DMS79 treated with DMSO at 0.1 percent for 48 hours (cell line): ENCODE results near the gene PRDM11.

Experiments
- DNase-seq: peaks from one replicate; lab custom pipeline; 2025; lab: John Stamatoyannopoulos, UW

Gene PRDM11

DNA sequence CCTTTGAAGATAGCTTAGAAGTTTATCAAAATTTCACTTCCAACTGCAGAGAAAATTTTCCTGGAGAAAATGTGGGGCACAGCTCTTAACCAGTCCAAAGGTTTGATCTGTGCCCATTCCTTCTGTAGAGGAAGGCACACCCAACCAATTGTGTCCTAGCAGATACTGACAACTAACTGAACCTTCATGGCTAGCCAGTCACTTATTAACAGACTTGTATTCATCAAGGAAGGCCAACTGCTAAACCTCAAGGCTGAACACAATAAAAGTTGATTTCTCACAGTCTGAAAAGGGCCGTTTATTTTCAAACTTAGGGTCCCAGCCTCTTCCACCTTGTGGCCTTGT, 120.2 kb downstream of the PRDM11 start:
- DNase-seq, result no peak

GRCh38 chr11:45267052-45267451, 120.6 kb downstream of the PRDM11 start:
- DNase-seq, result no peak

DNA sequence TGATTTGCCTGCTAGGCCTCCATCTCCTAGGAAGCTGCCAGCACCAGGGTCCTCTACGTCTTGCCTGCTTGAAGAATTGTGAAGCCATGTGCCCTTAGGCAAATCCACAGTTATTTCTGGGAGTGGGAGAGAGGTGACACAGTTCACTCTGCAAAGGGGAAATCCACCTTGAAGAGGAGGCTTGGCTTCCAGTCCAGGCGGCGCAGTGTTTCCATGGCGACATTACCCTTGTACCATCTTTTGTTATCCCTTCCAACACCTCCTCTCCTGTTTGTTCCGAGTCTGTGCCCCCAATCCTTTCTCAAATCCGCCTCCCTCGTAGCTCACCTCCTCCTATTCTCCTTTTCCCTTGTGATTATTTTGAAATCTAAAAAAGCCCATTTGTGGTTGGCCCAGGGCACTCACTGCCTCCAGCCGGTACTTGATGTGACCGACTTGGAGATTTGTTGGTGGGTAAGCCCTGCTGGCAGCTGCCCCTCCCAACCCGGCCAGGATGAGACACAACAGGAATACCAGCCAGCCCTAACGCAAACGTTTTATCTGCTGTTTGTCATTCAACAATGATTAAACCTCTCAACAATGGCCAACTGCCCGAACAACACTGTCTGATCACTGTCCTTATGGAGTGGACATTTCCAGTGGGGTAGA, 121.3 kb downstream of the PRDM11 start:
- no peak for DNase-seq

- no peak for DNase-seq
These were observed 123.2 kb downstream of the PRDM11 start for GRCh38 chr11:45269678-45270077.

DNA sequence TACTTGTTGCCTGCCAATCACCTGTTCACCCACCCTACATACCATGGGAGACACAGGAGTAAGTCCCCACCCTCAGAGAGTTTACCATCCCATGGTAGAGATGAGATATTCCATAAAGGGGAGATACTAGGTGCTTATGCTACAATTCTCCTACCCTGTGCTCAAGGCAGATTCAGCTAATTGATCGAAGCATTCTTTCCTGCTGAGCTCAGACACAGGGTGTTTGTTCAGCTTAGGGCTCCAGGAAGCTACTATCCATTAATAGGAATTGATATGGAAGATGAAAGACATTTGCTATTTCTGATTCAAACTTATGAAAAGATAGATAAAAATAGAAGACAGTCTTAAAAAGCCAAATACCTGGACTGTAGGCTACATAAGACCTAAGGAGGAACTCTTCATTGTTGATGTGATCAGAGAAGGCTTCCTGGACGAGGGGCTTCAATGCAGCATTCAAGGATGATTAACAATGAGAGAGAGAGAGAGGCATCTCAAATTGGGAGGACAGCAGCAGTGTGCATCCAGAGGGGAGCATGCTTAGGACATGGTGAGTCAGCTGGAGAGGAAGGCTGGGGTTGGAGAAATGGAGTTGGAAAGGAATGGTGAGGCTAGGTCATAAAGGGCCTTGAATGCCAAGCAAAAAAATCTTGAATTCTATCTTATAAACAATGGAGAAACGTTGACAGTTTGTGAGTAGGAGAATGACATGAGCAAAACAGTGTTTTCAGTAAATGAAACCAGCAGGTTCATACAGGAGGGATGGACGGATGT, 124.7 kb downstream of the PRDM11 start:
- no peak for DNase-seq

DNA sequence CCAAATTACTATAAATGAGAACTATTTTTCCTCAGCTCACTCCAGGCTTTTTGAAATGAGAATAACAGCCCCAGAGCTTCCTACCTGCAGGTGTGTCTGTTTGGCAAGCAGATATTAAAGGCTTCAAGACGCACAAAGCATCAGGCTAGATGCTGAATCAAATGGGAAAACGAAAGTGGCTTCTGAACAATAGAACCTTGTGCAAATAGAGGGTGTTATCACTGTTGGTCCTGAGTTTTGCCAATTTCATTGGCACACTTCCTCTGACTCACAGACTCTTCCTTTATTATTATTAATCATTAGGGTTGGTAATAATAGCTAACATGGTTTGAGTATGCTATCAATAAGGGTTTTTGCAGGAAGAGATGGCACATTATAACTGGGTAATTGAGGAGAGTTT, 126.3 kb downstream of the PRDM11 start:
- no peak for DNase-seq

DNA sequence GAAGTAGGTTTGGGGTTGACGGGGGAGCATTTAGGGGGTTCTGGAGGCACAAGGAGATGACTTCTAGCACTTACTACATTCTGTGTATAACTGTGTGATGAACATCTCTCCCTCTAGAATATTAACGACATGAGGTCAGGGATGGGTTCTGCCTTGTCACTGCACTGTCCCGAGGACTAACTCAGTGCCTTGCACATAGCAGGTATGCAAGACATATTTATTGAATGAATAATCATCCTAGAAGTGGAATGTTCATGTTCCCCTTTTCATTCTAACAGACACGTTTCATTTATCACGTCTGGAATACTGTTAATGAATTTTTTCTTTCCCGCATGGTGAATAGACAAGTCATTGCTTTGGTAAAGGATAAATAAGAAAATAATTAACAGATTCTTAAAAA, 127.1 kb downstream of the PRDM11 start:
- DNase-seq, result no peak

DNA sequence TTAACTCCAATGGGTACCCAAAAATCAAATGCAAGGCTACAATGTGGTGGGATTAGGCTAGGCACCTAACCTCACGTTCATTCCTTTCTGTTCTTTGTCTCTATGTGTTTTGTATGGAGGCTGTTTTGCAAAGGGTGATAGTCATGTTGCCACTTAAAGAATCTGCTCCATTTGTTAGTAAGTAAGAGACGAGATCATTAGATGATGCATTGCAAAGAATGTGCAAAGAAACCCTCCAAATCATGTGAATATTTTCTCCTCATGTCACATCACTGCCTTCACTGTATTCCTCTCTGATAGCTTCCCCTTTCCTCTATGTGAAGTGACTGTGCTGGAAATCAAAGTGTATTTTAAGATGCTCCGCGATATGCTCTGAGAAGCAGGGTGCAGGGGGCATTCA, 127.8 kb downstream of the PRDM11 start:
- DNase-seq, result no peak

GRCh38 chr11:45275828-45276227, 129.4 kb downstream of the PRDM11 start:
- DNase-seq, result no peak

DNA sequence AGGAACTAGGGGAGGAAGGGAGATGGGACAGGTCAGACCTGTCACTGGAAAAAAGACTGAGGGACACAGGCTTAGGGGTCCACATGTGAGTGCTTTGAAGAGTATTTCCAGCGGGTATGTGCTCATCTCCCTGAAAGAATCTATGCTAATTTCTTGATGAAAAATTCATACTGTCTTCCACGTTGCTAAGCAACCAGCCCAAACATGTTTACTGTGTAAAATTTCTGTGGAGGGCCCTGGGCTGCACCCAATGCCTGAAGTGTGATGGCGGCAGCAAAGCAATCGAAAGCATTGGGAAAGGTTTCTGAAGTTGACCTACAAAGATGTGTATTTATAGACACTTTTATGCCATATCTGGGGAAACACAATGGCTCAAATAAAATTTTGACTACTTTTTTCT, 132.3 kb downstream of the PRDM11 start:
- DNase-seq, result no peak

GRCh38 chr11:45279645-45280044, 133.2 kb downstream of the PRDM11 start:
- DNase-seq, result no peak

DNA sequence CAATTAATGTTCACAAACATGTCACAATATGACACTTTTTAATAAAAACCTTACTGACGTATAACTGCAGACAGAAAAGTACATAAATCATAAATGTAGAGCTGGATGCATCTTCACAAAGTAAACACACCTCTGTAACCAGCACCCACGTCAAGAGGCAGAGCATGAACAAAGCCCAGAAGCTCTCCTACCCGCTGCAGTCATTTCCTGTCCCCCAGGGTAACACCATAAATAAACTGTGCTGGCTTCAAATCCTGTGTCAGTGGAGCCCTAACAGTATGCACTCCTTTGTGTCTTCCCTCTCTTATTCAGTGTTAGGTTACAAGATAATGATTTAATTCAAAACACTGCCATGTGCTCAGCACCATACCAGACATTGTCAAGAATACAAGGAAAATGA, 134.0 kb downstream of the PRDM11 start:
- DNase-seq, result no peak

- no peak for DNase-seq
These were observed 135.6 kb downstream of the PRDM11 start for GRCh38 chr11:45282081-45282480.
